Gastroesophageal sphincter (tissue), 4 donors: Measurements from ENCODE around the gene KLHL8. TPM values are rescaled to one million over a fixed set of nuclear protein-coding genes. Genes with fewer than 3 reads are reported as not detected.

Experiments used
- ATAC-seq: fragments of 150-250 bp; one replicate; pipeline ENCODE4 v1.9.1; 2016; ENCODE audit warnings: mild to moderate bottlenecking, moderate library complexity
- H3K27ac ChIP-seq, 4 donors: fragments of 200-600 bp; sonication (generic) in 3 of 4; 1 replicate in 3 of 4; 2 replicates in 1 of 4; pipeline ENCODE4 v1.5.1; 2016 to 2019
- H3K27me3 ChIP-seq: fragments of 200-600 bp; sonication (generic); one replicate; pipeline ENCODE4 v1.5.1; 2019
- H3K36me3 ChIP-seq, 2 donors: fragments of 200-600 bp; sonication (generic); one replicate each; pipeline ENCODE4 v1.5.1; 2019; ENCODE audit warnings: control low read depth in 1 of 2
- H3K4me1 ChIP-seq, 3 donors: fragments of 200-600 bp; sonication (generic); 1 replicate in 2 of 3; 2 replicates in 1 of 3; pipeline ENCODE4 v1.5.1; 2016 to 2019; ENCODE audit warnings: control low read depth in 2 of 3
- H3K4me3 ChIP-seq, 2 donors: fragments of 200-600 bp; sonication (generic); one replicate each; pipeline ENCODE4 v1.5.1; 2019; ENCODE audit warnings: mild to moderate bottlenecking in 1 of 2, moderate library complexity in 1 of 2
- H3K9me3 ChIP-seq, 3 donors: fragments of 200-600 bp; sonication (generic); one replicate each; pipeline ENCODE4 v1.5.1; 2017 to 2019; ENCODE audit warnings: control low read depth in 2 of 3
- EP300 ChIP-seq: sonication (generic); formaldehyde crosslinking; IDR thresholded peaks from one replicate; pipeline ENCODE4 v1.6.1; 2017; ENCODE audit warnings: antibody characterized with exemption, mild to moderate bottlenecking
- POLR2A ChIP-seq, 2 donors: fragments of 450-650 bp; IDR thresholded peaks; one replicate each; pipeline ENCODE4 v1.6.1; 2017; ENCODE audit warnings: antibody characterized with exemption in 2 of 2, mild to moderate bottlenecking in 2 of 2, moderate library complexity in 1 of 2
- POLR2AphosphoS5 ChIP-seq: sonication (generic); formaldehyde crosslinking; IDR thresholded peaks from one replicate; pipeline ENCODE4 v1.6.1; 2017; ENCODE audit warnings: antibody characterized with exemption
- WGBS, 2 donors: methylation state at CpG; one replicate each; pipeline ENCODE4 v1.1.5; 2018; ENCODE audit warnings: low coverage in 1 of 2; 5-methylcytosine and 5-hydroxymethylcytosine counted together
- total RNA-seq, 4 donors: library from RNA; depleted of rRNA; stranded (reverse); fragments of >200 nt; gene quantifications; one replicate each; pipeline ENCODE4 v1.1.0, GENCODE V29; 2016
- TF ChIP-seq, protein P1 (sequence below), 4 experiments: fragments of 200-600 bp in 2 of 4; fragments of 450-650 bp in 2 of 4; sonication (generic) in 1 of 4; IDR thresholded peaks; one replicate each; pipeline ENCODE4 v1.5.1; 2017 to 2019; ENCODE audit warnings: antibody characterized with exemption in 4 of 4, mild to moderate bottlenecking in 2 of 4, moderate library complexity in 2 of 4

Gene KLHL8
- total RNA-seq, 4 donors from 2014 or later: 9.1 to 17.6 (median 13.0) TPM

DNA sequence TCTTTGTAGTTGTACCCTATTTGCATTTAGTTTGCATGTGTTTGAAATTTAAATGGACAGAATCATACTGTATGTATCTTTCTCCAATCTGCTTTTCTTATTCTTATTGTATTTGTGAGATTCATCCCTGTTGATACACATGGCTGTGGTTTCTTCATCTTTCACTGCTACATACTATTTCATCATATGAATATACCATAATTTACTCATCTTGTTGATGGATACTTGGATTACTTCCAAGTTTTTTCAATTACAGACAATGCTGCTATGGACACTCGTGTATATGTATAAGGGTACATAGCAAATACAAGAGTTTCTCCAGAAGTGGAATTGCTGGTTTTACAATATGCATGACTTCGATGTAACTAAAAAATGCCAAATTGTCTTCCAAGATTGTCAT lies 11.8 kb upstream of the KLHL8 start:
- Histone ChIP-seq H3K4me1 (peaks cover 0 to 10% (median 0%) of the 10 kb centered on the region in 3 donors), H3K27me3 (no peaks in the 10 kb centered on the region), H3K9me3 (no peaks in the 10 kb centered on the region), H3K27ac (no peak overlapping the region), H3K36me3 (no peaks in the 10 kb centered on the region), H3K4me3 (no peak overlapping the region)
- ATAC-seq: no peak
- no peak for TF ChIP-seq POLR2AphosphoS5
- TF ChIP-seq EP300: no peak
- TF ChIP-seq, protein P1, sequence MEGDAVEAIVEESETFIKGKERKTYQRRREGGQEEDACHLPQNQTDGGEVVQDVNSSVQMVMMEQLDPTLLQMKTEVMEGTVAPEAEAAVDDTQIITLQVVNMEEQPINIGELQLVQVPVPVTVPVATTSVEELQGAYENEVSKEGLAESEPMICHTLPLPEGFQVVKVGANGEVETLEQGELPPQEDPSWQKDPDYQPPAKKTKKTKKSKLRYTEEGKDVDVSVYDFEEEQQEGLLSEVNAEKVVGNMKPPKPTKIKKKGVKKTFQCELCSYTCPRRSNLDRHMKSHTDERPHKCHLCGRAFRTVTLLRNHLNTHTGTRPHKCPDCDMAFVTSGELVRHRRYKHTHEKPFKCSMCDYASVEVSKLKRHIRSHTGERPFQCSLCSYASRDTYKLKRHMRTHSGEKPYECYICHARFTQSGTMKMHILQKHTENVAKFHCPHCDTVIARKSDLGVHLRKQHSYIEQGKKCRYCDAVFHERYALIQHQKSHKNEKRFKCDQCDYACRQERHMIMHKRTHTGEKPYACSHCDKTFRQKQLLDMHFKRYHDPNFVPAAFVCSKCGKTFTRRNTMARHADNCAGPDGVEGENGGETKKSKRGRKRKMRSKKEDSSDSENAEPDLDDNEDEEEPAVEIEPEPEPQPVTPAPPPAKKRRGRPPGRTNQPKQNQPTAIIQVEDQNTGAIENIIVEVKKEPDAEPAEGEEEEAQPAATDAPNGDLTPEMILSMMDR (IDR thresholded peaks at IDR 0.05): no peak
- no peak for TF ChIP-seq POLR2A (IDR thresholded peaks at IDR 0.05)
- WGBS, 2 donors: 68 to 78% methylated on average over 2 of the region's 2 CpGs

DNA sequence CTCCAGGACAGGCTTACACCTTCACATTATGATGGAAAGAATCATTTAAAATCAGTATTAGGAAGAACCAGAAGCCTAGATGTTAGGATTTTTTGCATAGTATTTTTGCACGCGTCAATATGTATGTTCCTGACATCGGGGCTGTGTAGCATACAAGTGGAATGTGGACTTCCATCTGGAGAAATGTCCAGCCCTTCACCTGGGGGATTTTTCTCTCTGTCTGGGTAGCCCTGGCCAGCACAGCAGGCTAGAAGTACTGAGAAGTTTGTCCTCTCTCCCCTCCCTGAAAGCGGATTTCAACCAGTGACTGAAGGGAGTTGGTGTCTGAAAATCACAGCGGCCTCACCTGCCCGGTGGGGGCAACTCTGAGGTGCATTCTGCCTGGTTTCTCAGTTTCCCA lies 10.4 kb upstream of the KLHL8 start:
- peaks cover 0 to 6% (median 0%) of the 10 kb centered on the region in 3 donors for H3K4me1 ChIP-seq
- H3K36me3 ChIP-seq: no peaks in the 10 kb centered on the region
- no peaks in the 10 kb centered on the region for H3K27me3 ChIP-seq
- H3K27ac ChIP-seq: no peak overlapping the region
- no peak for ATAC-seq
- TF ChIP-seq POLR2A (IDR thresholded peaks at IDR 0.05): no peak
- no peak for TF ChIP-seq POLR2AphosphoS5
- no peak for TF ChIP-seq EP300
- TF ChIP-seq, protein P1 (IDR thresholded peaks at IDR 0.05): no peak
- no peak overlapping the region for H3K4me3 ChIP-seq
- H3K9me3 ChIP-seq: no peaks in the 10 kb centered on the region
- 72 to 82% methylated on average over 4 to 6 of the region's 6 CpGs for whole genome bisulfite sequencing, 2 donors

DNA sequence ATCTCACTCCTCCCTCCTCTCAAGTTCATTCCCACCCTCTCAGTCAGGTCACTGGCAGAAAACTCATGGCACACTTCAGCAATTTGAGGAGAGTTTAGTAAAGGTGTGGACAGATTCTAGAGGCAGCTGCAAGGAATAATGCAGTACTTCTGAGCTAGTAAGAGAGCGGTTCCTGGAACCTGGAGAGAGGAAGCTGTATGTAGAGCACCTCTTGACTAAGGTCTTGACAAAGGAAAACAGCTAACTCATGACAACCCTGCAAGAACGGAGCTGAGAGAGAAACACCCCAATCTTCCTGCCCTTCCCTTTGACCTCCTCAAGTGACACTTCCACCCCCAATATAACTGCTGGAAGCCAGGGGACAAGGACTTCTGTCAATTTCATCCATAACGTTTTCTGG lies 9.6 kb upstream of the KLHL8 start:
- TF ChIP-seq EP300: no peak
- no peak for TF ChIP-seq POLR2A (IDR thresholded peaks at IDR 0.05)
- TF ChIP-seq POLR2AphosphoS5: no peak
- TF ChIP-seq, protein P1 (IDR thresholded peaks at IDR 0.05): no peak
- Histone ChIP-seq H3K36me3 (no peaks in the 10 kb centered on the region), H3K27ac (no peak overlapping the region), H3K4me3 (no peak overlapping the region), H3K27me3 (no peaks in the 10 kb centered on the region), H3K4me1 (no peaks in the 10 kb centered on the region), H3K9me3 (no peaks in the 10 kb centered on the region)
- 62 to 70% methylated on average over 2 to 3 of the region's 3 CpGs for WGBS, 2 donors
- no peak for ATAC-seq

DNA sequence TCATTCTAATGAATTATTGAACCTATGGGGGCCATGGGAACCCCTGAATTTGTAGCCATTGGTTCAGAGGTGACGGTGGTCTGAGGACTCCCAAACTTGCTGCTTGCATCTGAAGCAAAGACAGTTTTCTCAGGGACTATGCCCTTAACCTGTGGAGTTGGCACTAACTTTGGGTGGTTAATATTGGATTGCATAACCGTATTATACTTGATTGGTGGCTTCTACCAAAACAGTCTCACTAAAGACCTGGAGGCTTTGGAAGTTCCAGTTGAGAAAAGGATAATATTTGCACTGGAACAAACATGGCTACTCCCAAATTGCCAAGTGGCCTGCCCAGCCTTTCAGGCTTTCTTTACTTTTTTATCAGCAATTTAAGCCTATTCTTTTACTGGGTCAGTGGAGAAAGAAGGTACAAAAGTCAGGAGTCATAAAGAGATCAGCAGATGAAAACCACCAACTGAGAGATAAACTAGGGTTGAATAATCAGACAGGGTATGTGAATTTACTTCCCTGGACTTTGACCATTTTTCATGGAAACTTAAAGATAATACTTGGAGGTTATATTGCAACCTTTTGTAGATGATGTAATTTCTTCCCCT lies 7.9 kb upstream of the KLHL8 start:
- Histone ChIP-seq H3K4me1 (no peaks in the 10 kb centered on the region), H3K4me3 (no peak overlapping the region), H3K36me3 (no peaks in the 10 kb centered on the region), H3K9me3 (no peaks in the 10 kb centered on the region), H3K27ac (no peak overlapping the region), H3K27me3 (no peaks in the 10 kb centered on the region)
- ATAC-seq: no peak
- 100% methylated on average over 2 of the region's 2 CpGs; no CpG with 5 or more reads in 1 of the 2 donors for WGBS, 2 donors
- TF ChIP-seq POLR2AphosphoS5 (no peak), EP300 (no peak), POLR2A (IDR thresholded peaks at IDR 0.05) (no peak)
- TF ChIP-seq, protein P1 (IDR thresholded peaks at IDR 0.05): no peak

DNA sequence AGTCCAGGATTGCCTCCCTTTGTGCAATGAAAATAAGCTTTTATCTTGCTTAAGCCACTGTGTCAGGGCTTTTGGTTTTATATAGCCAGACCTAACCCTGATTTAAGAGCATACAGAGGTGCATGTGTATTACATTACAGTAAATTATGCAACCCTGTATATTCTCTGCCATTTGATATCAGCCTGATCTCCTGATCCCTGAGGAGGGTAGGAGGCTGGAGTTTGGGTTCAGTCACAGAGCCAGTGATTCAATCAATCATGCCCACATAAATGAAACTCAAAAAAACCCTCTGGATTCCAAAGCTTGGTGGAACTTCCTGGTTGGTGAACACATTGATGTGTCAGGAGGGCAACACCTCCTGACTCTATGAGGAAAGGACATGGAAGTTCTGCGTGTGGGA lies 7.3 kb upstream of the KLHL8 start:
- no peak for ATAC-seq
- WGBS, 2 donors: 73% methylated on average over 1 of the region's 1 CpG; no CpG with 5 or more reads in 1 of the 2 donors
- no peaks in the 10 kb centered on the region for H3K27me3 ChIP-seq
- H3K36me3 ChIP-seq: no peaks in the 10 kb centered on the region
- no peak for TF ChIP-seq POLR2AphosphoS5
- TF ChIP-seq, protein P1 (IDR thresholded peaks at IDR 0.05): no peak
- no peak for TF ChIP-seq POLR2A (IDR thresholded peaks at IDR 0.05)
- no peak for TF ChIP-seq EP300
- no peak overlapping the region for H3K27ac ChIP-seq
- H3K4me1 ChIP-seq: no peaks in the 10 kb centered on the region
- H3K9me3 ChIP-seq: no peaks in the 10 kb centered on the region
- no peak overlapping the region for H3K4me3 ChIP-seq
